ENCODE measurements around the gene ERGIC3. TPM values are rescaled to one million over a fixed set of nuclear protein-coding genes. Genes with fewer than 3 reads are reported as not detected.

Gene ERGIC3
- total and polyA plus RNA-seq, 2 of the 13 experiments (the other 11 are each of a cell fraction or from before 2014, with no cell fraction given): 407 to 670 TPM

GRCh38 chr20:35603695-35604448, 62.0 kb downstream of the ERGIC3 start (continued):
- no peak for TF ChIP-seq ZBTB39 (CRISPR knock-in tag; IDR thresholded peaks at IDR 0.05)
- no peak for TF ChIP-seq KDM3A (CRISPR knock-in tag; IDR thresholded peaks at IDR 0.05; ENCODE audit: low read depth)
- TF ChIP-seq CREBL2 (CRISPR knock-in tag; IDR thresholded peaks at IDR 0.05; ENCODE audit: borderline replicate concordance): no peak
- TF ChIP-seq SP1 (IDR thresholded peaks at IDR 0.05): no peak
- TF ChIP-seq SP1 (CRISPR knock-in tag; IDR thresholded peaks at IDR 0.05): no peak
- no peak for TF ChIP-seq ZBTB46 (CRISPR knock-in tag; IDR thresholded peaks at IDR 0.05; ENCODE audit: borderline replicate concordance)
- TF ChIP-seq DNMT3B (CRISPR knock-in tag; conservative IDR thresholded peaks at IDR 0.05): no peak
- TF ChIP-seq, protein P1, sequence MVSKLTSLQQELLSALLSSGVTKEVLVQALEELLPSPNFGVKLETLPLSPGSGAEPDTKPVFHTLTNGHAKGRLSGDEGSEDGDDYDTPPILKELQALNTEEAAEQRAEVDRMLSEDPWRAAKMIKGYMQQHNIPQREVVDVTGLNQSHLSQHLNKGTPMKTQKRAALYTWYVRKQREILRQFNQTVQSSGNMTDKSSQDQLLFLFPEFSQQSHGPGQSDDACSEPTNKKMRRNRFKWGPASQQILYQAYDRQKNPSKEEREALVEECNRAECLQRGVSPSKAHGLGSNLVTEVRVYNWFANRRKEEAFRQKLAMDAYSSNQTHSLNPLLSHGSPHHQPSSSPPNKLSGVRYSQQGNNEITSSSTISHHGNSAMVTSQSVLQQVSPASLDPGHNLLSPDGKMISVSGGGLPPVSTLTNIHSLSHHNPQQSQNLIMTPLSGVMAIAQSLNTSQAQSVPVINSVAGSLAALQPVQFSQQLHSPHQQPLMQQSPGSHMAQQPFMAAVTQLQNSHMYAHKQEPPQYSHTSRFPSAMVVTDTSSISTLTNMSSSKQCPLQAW (CRISPR knock-in tag; IDR thresholded peaks at IDR 0.05): peak; percentile 20; the same call in 1 of the 2 replicates
- TF ChIP-seq ZNF883 (CRISPR knock-in tag; IDR thresholded peaks at IDR 0.05; ENCODE audit: not compliant biosample characterization): no peak
- no peak for TF ChIP-seq ZNF17 (CRISPR knock-in tag; IDR thresholded peaks at IDR 0.05)
- TF ChIP-seq, protein P2, sequence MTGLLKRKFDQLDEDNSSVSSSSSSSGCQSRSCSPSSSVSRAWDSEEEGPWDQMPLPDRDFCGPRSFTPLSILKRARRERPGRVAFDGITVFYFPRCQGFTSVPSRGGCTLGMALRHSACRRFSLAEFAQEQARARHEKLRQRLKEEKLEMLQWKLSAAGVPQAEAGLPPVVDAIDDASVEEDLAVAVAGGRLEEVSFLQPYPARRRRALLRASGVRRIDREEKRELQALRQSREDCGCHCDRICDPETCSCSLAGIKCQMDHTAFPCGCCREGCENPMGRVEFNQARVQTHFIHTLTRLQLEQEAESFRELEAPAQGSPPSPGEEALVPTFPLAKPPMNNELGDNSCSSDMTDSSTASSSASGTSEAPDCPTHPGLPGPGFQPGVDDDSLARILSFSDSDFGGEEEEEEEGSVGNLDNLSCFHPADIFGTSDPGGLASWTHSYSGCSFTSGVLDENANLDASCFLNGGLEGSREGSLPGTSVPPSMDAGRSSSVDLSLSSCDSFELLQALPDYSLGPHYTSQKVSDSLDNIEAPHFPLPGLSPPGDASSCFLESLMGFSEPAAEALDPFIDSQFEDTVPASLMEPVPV (CRISPR knock-in tag; IDR thresholded peaks at IDR 0.05): no peak
- peak; percentile 39; the same call in 1 of the 2 replicates for TF ChIP-seq ZNF687 (CRISPR knock-in tag; IDR thresholded peaks at IDR 0.05)
- peak; percentile 77; the same call in 1 of the 2 replicates for TF ChIP-seq ESRRA (CRISPR knock-in tag; IDR thresholded peaks at IDR 0.05; ENCODE audit: low read depth)
- no peak for TF ChIP-seq PCBP2 (optimal IDR thresholded peaks at IDR 0.05; ENCODE audit: low read depth, low read length, poor library complexity, severe bottlenecking)
- TF ChIP-seq, protein P3, sequence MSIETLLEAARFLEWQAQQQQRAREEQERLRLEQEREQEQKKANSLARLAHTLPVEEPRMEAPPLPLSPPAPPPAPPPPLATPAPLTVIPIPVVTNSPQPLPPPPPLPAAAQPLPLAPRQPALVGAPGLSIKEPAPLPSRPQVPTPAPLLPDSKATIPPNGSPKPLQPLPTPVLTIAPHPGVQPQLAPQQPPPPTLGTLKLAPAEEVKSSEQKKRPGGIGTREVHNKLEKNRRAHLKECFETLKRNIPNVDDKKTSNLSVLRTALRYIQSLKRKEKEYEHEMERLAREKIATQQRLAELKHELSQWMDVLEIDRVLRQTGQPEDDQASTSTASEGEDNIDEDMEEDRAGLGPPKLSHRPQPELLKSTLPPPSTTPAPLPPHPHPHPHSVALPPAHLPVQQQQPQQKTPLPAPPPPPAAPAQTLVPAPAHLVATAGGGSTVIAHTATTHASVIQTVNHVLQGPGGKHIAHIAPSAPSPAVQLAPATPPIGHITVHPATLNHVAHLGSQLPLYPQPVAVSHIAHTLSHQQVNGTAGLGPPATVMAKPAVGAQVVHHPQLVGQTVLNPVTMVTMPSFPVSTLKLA (IDR thresholded peaks at IDR 0.05): no peak
